ENCODE results near the gene GGCX. TPM values are rescaled to one million over a fixed set of nuclear protein-coding genes. Genes with fewer than 3 reads are reported as not detected.

Gene GGCX
- total RNA-seq, 1 donor from 2014 or later = 145 TPM

GRCh38 chr2:85534099-85534498 lies 27.2 kb downstream of the GGCX start:
- H3K36me3 Mint-ChIP-seq (ENCODE audit: low read depth, unreplicated experiment) = no peaks in the 10 kb centered on the region
- peaks cover 15% of the 10 kb centered on the region for H3K4me1 Mint-ChIP-seq (ENCODE audit: unreplicated experiment)
- TF ChIP-seq CTCF (IDR thresholded peaks at IDR 0.05; ENCODE audit: unreplicated experiment) = no peak
- H3K27ac Mint-ChIP-seq (ENCODE audit: unreplicated experiment) = no peak overlapping the region
- no peaks in the 10 kb centered on the region for H3K9me3 Mint-ChIP-seq (ENCODE audit: unreplicated experiment)
- H3K27me3 Mint-ChIP-seq (ENCODE audit: unreplicated experiment) = peaks cover 12% of the 10 kb centered on the region
- no peak overlapping the region for H3K4me3 Mint-ChIP-seq (ENCODE audit: unreplicated experiment)
- DNase-seq (ENCODE audit: low spot score) = no peak

- Mint-ChIP-seq H3K27ac (ENCODE audit: unreplicated experiment) (no peak overlapping the region), H3K36me3 (ENCODE audit: low read depth, unreplicated experiment) (no peaks in the 10 kb centered on the region), H3K4me1 (ENCODE audit: unreplicated experiment) (peaks cover 8% of the 10 kb centered on the region), H3K27me3 (ENCODE audit: unreplicated experiment) (peaks cover 7% of the 10 kb centered on the region), H3K9me3 (ENCODE audit: unreplicated experiment) (no peaks in the 10 kb centered on the region), H3K4me3 (ENCODE audit: unreplicated experiment) (no peak overlapping the region)
- TF ChIP-seq CTCF (IDR thresholded peaks at IDR 0.05; ENCODE audit: unreplicated experiment) = no peak
- no peak for DNase-seq (ENCODE audit: low spot score)
Observed at GRCh38 chr2:85531589-85531988, 29.7 kb downstream of the GGCX start.

GRCh38 chr2:85529809-85530208 lies 31.5 kb downstream of the GGCX start:
- H3K27ac Mint-ChIP-seq (ENCODE audit: unreplicated experiment) = no peak overlapping the region
- DNase-seq (ENCODE audit: low spot score) = no peak
- H3K4me1 Mint-ChIP-seq (ENCODE audit: unreplicated experiment) = peaks cover 5% of the 10 kb centered on the region
- H3K9me3 Mint-ChIP-seq (ENCODE audit: unreplicated experiment) = no peaks in the 10 kb centered on the region
- peaks cover 7% of the 10 kb centered on the region for H3K27me3 Mint-ChIP-seq (ENCODE audit: unreplicated experiment)
- H3K36me3 Mint-ChIP-seq (ENCODE audit: low read depth, unreplicated experiment) = no peaks in the 10 kb centered on the region
- TF ChIP-seq CTCF (IDR thresholded peaks at IDR 0.05; ENCODE audit: unreplicated experiment) = no peak
- no peak overlapping the region for H3K4me3 Mint-ChIP-seq (ENCODE audit: unreplicated experiment)

GRCh38 chr2:85528355-85528754 lies 32.9 kb downstream of the GGCX start:
- H3K36me3 Mint-ChIP-seq (ENCODE audit: low read depth, unreplicated experiment) = no peaks in the 10 kb centered on the region
- DNase-seq (ENCODE audit: low spot score) = no peak
- H3K9me3 Mint-ChIP-seq (ENCODE audit: unreplicated experiment) = no peaks in the 10 kb centered on the region
- no peak overlapping the region for H3K27ac Mint-ChIP-seq (ENCODE audit: unreplicated experiment)
- TF ChIP-seq CTCF (IDR thresholded peaks at IDR 0.05; ENCODE audit: unreplicated experiment) = no peak
- H3K4me1 Mint-ChIP-seq (ENCODE audit: unreplicated experiment) = peaks cover 7% of the 10 kb centered on the region
- H3K4me3 Mint-ChIP-seq (ENCODE audit: unreplicated experiment) = no peak overlapping the region
- peaks cover 7% of the 10 kb centered on the region for H3K27me3 Mint-ChIP-seq (ENCODE audit: unreplicated experiment)

- TF ChIP-seq CTCF (IDR thresholded peaks at IDR 0.05; ENCODE audit: unreplicated experiment) = no peak
- H3K4me1 Mint-ChIP-seq (ENCODE audit: unreplicated experiment) = peaks cover 7% of the 10 kb centered on the region
- H3K27ac Mint-ChIP-seq (ENCODE audit: unreplicated experiment) = no peak overlapping the region
Observed at GRCh38 chr2:85527787-85528186, 33.5 kb downstream of the GGCX start.

More at GRCh38 chr2:85527787-85528186, 33.5 kb downstream of the GGCX start:
- Mint-ChIP-seq H3K4me3 (ENCODE audit: unreplicated experiment) (no peak overlapping the region), H3K27me3 (ENCODE audit: unreplicated experiment) (peaks cover 7% of the 10 kb centered on the region), H3K9me3 (ENCODE audit: unreplicated experiment) (no peaks in the 10 kb centered on the region), H3K36me3 (ENCODE audit: low read depth, unreplicated experiment) (no peaks in the 10 kb centered on the region)
- no peak for DNase-seq (ENCODE audit: low spot score)
